GM12874 (cell line): ENCODE results near the gene SYPL2.

ENCODE experiments used
- TF ChIP-seq, protein P1 (sequence below): IDR thresholded peaks from 2 replicates; pipeline ENCODE4 v1.5.1; 2011; ENCODE audit warnings: low read depth, mild to moderate bottlenecking, control low read depth, low read length, moderate library complexity; ENCODE audit not compliant: insufficient read depth

SYPL2 gene

DNA sequence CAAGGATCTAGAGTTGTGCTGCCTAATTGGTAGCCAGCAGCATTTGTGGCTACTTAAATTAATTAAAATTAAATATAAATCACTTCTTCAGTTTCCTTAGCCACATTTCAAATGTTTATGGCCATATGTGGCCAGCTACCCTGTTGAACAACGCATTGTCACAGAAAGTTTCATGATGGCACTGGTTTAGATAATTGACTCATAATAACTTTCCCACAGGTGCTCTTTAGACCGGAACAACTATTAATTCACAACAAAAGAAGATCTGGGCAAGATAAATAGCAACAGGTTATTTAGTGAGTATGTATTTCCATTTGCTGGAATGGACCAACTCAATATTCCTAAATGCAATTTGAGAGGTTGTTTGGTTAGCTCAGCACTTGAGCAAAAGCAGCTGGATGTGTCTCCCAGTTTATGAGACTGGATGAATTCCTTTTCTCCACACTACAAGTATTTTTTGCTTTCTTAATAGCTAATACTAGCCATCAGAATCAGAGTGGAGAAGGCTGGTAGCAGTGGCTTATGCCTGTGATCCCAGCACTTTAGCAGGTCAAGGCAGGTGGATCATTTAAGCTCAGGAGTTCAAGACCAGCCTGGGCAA lies 46.9 kb downstream of the SYPL2 start:
- TF ChIP-seq, protein P1, sequence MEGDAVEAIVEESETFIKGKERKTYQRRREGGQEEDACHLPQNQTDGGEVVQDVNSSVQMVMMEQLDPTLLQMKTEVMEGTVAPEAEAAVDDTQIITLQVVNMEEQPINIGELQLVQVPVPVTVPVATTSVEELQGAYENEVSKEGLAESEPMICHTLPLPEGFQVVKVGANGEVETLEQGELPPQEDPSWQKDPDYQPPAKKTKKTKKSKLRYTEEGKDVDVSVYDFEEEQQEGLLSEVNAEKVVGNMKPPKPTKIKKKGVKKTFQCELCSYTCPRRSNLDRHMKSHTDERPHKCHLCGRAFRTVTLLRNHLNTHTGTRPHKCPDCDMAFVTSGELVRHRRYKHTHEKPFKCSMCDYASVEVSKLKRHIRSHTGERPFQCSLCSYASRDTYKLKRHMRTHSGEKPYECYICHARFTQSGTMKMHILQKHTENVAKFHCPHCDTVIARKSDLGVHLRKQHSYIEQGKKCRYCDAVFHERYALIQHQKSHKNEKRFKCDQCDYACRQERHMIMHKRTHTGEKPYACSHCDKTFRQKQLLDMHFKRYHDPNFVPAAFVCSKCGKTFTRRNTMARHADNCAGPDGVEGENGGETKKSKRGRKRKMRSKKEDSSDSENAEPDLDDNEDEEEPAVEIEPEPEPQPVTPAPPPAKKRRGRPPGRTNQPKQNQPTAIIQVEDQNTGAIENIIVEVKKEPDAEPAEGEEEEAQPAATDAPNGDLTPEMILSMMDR: no peak

- TF ChIP-seq, protein P1: no peak
Observed at GRCh38 chr1:109514846-109515245, 48.5 kb downstream of the SYPL2 start.

DNA sequence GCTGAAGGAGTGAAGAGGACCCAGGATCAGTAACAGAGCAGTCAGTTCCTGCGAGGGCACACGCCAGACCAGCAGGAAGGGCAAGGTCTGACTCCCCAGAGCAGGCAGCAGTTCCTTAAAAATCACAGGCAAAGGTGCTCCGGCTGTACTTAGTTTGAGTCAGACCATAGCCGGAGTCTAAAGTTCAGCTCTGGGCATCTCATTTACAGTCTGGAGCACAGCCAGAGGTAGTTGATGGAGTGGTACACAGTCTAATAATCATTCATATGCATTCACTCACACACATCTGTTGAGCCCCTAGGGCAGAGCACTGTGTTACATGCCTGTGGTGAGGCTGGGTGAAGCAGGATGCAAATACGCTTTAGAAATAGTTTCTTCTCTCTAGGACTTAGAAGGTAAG lies 50.5 kb downstream of the SYPL2 start:
- TF ChIP-seq, protein P1: no peak

- TF ChIP-seq, protein P1: no peak
Observed at GRCh38 chr1:109517337-109517736, 51.0 kb downstream of the SYPL2 start.

DNA sequence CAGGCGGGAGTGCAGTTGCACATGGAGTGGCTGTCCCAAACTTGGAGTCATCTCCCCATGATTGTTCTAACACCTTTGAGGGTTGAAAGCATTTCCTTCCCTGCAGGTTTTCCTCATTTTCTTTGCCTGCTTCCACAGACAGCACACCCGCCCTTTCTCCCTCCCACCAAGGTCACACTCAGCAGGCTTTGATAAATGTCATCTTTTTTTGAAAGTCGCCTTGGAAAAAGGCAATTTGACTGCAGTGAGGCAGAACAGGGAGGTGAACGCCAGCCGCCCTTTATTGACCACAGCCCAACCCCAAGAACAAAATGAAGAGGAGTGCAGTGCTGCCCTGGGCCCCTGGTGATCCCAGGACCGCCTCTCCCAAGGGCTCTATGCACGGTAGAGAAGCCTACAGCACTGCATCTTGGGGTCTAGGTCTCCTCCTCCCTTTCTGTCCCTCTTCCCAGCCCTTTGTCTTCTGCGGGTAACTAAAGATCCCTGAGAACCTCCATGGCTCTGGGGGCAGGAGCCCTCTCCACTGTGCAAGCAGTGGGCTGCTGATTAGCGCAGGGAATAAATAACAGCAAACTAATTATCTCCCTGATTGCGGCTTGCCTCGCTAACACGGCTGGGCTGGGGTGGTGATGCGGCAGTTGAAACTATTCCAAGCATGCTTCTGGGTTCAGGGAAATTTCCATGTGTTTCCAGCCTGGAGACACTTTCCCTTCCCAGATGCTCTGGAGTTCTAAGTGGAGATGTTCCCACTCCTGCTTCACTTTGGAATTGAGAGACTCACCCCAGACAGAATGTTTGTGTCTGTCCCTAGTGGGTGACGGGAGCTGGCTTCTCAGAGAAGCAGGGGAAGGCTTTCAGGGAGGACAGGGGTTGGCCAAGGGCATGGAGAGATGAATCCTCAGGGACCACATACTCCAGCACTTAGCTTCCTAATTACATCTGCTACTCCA lies 54.9 kb downstream of the SYPL2 start:
- TF ChIP-seq, protein P1: no peak

- TF ChIP-seq, protein P1: no peak
Observed at GRCh38 chr1:109522026-109522425, 55.7 kb downstream of the SYPL2 start.

DNA sequence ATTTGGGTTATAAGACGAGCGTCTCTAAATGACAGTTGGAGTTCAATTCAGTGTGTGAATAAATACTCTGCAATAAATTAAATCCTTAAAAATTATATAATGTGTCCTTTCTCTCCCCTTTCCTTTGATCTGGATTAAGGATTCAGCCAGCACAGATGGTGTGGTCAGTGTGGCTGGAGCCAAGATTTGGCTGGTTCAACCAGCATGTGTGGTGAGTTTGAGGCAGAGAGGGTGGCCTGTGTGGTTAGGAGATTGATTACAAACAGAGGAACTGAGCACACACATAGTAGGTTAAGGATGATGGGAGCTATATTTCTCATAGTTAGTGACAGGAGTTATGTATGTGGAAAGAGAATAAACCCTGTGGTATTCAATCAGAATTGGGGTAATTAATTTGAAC lies 57.4 kb downstream of the SYPL2 start:
- TF ChIP-seq, protein P1: no peak
